NOMO-1 (cell line): ENCODE results near the gene EHBP1.
A peak's percentile ranks its signal among the peaks of the same experiment; 100 is the strongest.

Experiments
- DNase-seq, 2 experiments: peaks; one replicate each; lab custom pipeline; 2025; ENCODE audit not compliant: unreplicated experiment in 2 of 2; lab: John Stamatoyannopoulos, UW

EHBP1 gene

DNA sequence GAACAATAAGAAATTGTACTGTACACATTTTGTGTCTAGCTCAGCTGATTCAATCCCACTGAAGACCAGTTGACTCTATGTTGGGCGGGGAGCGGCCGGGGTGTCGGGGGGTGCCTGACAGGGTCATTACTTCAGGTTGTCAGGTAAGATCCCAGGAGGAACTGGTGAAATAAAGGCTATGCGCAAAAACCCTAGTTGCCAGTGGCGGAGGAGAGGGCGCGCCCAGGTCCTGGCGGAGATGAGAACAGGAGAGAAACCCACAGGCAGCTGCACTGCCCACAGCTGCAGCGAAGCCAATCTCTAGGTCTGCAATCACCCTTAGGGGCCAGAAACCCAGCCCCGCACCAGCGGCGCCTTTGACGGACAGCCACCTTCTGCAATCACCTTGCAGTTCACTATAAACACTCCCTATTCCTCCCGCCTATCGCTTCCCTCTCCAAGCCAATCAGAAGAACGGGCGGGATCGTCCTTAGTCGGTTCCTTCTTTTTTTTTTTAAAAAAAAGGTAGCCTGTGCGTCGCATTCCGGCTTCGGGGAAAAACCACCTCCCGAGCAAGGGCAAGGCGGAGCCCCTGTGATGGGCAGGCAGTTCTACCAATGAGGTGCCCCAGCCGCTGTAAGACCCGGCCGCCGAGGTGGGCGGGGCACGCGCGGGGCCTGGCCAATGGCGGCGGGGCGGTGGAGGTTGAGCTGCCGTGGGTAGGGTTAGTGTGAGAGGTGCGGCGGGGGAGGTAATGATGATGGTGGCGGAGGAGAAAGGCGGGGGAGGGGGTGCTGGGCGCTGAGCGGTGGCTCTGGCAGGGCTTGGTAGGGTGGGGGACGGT is at the start of gene EHBP1:
TSS of gene EHBP1 (plus strand) at position 707 of the 823 bp plus-strand sequence. CDS start 1,479 bp downstream, outside the sequence.
- peak; percentile 99 for DNase-seq

DNA sequence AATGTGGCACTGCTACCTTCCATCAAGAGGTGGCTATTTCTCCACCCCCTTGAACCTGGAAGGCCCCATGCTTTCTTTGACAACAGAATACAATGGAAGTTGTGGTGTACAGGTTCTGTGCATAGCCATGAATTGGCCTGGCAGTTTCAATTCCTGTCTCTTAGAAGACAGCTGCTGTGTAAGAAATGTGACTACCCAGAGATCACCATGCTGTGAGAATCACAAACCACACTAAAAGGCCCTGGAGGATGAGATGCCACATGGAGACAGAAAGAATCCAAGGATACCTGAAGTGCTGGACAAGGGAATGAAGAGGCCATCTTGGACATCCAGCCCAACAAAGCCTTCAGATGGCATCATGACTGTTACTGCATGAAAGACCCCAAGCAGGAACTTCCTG is 47.7 kb upstream of the EHBP1 start:
- DNase-seq = no peak

DNA sequence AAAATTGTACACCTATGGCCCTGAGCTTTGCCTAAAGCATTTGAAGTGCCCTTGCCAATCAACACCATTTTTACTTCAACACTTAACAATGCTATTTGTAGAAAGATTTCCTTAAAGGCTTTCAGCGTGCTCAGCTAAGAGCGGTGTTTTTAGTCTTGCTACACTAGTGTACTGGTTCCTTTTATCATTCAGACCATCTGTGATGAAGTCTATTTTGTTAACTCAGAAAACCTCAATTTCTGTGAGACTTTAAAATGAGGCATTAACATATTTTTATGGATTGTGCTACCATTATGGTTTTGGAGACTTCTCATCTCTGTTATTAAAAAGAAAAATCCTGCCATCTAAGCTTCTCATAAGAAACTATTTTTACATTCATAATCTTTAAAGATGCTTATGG is 46.6 kb upstream of the EHBP1 start:
- DNase-seq = no peak

DNA sequence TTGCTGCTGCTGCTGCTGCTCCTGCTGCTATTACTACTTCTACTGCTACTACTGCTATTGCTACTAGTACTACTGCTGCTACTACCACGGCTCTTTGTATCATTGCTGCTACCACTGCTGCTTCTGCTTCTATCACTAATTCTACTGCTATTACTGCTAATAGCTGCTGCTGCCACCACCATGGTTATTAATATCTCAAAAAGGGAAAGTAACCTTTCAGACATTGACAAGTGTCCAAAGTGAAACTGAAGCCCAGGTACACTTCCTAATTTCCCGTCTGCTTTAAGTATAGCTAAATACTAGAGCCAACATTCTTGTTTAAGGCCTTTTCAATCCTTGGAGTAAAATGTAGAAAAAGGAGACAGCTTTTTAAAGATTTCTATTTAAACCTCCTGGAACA is 45.4 kb upstream of the EHBP1 start:
- peak in 1 of 2 experiments; percentile 26 for DNase-seq

DNA sequence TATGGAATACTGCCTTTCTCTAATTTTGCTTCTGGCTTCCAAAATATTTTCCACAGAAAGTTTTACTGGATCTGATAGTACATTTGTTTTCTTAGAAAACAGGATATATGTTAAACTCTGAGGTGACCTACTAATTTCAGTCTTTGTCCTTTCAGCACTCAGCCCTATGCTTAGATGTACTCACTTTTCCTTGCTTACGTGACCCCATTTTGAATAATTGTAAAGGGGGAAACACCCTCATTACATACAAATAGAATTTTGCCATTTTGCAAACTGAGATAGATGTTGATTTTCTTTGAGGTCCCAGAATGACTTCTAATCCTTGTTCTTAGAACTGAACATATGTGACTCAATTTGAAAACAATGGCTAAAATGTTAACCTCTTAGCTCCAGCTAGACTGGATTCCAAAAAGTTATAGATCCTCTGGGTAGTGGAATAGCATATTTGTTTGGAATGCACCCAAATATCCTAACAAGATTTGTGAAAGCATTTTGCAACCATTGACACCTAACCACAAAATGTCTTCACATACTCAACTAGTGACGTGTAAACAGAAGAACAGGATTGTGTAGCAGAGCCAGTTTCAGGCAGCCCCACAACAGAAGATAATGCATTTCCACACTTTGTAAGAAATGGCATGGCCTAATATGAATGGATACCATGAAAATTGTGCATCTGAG is 44.8 kb upstream of the EHBP1 start:
- no peak for DNase-seq

DNA sequence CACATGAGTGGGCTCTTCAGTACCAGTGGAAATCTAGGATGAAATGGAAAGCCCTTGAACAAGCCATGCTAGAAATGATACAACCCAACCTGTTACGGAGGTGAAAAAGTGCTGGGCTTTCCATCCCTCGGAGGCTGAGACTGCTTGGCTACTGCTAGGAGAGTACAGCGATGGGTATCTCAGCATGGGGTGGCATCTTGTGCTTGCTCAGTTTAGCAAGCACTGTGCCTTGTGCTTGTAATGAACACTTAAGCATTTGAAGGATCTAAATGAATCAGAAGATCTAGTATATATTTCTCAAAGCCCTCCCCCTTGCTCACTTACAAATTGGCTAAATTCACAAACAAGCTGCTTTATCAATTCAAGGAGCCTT is 44.3 kb upstream of the EHBP1 start:
- no peak for DNase-seq

DNA sequence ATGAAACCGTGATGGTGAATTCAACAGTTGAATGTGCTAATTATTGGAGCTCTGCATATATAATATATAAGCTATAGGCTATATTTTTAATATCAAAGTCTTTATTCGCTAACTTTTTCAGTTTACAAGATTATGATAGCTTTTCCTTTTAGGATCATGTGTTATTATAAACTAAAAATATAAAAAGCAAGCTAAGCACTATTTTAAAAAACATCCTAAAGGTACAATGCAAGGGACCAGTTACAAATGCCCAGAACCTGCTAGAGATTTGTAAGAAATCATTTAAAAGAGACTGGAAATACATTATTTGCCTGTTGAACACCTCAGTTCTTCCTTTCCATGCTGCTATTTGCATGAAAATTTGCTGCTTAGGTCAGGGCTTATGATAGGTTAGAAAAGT is 43.4 kb upstream of the EHBP1 start:
- no peak for DNase-seq

DNA sequence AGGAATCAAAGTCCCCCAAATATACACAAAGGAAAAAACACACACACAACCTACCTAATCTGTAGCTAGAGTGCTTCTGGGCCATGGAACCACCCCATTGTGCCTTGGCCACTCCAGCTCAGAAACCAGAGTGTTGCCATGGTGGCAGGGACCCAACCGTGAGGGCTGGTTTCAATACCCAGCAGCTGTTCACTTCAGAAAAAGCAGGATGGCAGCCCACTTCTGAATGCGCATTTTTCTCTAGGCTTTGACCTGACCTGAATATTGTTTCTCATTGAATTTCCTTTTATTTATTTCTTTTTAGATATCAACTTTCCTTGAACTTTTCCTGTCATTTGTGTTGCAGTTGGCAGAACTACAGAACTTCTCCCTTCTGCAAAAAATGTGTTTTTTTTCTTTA is 43.0 kb upstream of the EHBP1 start:
- DNase-seq = no peak

DNA sequence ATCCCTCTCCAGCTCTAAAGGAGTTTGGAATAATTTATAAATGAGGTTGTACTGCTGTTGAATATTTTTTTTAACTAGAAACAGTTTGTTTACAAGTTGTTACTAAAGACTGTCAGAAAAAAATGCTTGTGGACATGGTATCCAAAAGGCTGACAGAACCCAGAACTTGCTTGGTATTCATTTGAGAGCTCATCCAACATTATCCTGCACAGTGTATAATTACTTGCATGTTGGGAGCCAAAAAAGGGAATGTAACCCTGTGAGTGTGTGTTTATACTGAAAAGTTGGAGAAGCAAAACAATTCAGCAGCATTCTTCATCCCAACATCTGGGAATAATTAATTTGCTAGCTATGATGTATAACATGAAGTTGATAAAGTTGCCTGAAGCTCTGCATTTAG is 42.1 kb upstream of the EHBP1 start:
- no peak for DNase-seq

DNA sequence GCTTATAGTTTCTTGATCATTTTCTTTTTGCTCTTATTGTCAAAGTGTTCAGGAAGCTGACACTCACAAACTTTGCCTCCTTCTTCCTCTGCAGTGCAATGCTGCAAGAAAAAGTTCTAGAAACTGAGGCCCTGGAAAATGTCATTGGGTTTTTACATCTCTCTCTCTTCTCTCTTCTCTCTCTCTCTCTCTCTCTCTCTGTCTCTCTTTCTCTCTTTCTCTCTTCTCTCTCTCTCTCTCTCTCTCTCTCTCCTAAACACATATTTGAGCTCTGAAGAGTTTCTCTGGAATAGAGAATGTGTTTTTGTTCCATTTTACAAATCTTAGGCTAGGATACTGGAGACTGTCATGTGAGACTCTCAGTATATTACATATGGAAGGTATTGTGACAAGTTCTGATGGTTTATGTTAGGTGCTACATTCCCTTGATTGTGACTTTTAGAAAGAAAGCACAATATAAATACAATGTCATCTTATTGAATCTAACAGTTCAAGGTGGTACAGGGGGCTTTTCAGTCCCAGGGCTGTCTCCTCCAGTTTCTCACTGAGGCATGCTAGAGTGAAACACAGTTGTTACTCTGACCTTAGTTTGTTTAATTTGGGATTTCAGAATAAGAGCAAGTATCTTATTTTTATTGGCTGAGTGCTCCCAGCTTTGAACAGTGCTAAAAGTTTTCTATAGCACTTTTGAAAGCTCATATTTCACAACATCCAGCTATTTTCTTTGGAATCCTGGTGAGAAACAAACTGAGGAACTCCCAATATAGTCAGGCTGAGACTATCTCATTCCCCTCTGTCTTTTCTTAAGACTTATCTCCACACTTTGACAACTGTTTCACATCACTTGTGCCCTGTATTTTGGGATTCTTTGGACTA is 41.4 kb upstream of the EHBP1 start:
- DNase-seq = no peak

DNA sequence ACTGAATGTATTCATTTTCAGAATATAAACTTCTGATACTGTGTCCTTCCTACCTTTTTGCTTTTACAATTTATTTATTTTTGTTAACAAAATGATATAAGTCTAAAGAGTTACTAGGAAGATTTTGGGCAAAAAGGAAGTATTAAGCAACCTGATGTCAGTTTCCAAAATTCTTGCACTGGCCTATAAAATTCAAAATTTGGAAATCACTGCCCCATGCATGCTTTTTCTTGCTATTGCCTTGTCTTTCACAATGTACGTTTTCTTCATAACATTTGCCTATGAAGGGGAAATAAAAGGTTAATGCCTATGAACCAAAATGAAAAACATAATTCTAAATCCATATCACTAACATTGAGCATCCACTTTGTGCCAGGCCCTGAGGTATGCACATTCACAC is 40.1 kb upstream of the EHBP1 start:
- no peak for DNase-seq

DNA sequence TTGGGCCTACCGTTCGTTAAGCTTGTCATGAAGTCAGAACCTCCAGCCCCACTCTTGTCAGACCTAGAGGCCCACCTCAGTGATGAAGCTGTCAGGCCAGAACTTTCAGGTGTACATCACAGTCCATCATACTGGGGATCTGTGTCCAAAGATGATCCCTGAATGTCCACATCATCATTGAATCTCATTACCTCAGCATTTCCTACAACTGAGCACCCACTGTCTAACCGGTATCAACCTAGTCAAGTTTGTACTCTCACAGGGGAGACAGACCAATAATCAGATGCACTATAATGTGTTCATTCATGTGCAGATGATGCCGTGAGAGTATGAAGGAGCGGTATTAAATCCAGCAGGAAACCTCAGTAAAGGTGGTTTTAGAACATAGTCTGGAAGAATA is 36.3 kb upstream of the EHBP1 start:
- no peak for DNase-seq

DNA sequence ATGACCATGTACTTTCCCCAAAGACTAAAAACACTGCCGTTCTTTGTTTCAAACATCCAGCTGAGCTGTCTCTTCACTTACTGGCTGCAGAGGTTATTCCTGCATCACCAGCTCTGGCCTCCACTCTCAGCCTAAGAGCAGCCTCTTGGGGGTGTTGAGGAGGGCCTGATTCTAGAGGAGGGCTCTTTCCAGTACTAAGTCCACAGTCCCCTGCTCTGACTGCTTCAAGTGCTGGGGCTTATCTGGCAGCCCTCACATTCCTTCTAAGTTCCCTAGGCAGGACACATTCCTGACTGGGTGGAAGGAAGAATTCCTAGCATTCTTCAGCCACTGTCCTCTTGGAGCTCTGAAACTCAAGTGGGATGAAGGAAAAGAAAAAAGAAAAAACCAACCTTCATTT is 32.9 kb upstream of the EHBP1 start:
- DNase-seq = no peak

DNA sequence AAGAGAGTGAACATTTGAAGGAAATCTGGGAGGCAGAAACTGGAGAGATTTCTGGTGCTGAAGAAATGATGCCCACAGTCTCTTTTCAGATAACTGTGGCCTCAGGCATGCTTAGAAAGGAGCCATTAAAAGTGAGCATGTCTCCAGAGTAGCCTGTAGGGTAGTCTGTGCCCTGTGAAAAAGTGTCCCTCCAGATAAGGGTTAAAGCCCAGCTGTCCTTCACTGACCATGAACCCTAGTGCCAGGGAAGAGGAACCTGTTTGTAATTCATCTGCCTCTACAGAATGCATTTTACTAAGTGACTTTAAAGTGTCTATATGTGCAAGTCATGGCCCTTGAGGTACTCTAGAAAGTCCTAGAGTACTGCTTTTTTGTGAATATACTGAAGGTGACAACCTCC is 30.5 kb upstream of the EHBP1 start:
- DNase-seq = no peak

DNA sequence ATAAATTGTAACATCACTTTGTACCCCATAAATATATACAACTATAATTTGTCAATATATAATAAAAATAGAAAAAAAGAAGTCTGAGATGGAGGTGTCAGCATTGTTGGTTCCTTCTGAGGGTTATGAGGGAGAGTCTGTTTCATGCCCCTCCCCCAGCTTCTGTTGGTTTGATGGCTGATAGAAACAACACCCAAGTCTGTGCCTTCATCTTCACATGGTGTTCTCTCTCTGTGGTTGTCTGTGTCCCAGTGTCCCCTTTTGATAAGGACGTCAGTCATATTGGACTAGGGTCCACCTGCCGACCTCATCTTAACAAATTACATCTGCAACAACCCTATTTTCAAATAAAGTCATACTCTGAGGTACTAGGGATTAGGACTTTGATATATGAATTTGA is 20.3 kb upstream of the EHBP1 start:
- no peak for DNase-seq

DNA sequence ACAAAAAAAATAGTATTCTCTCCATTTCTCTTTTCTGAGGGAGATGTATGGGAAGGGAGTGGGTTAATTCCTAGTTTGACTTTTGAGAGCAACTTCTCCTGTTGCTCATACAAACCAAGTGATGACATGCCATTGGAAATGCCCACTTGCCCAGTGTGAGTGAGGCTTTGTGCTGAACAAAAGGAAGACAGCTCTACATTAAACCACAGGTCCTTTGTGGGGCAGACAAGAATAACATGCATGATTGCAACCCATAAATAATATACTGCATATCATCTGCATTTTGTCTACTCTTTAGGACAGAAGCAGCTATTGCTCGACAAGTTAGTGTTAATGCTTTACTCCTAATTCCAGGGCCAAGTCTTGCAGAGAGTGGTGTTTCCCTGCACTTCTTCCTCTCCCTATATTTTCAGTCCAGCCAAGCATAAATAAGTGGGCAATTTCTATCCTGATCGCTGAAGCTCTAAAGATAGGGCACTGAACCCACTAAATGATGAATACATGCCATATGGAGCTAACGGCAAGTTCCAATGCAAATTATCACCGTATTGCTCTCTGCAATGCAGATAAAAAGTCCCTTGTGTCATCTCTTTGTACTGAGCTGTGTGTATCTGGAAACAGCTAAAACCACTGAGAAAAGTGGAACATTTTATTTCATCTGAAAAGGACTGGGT is 19.4 kb upstream of the EHBP1 start:
- no peak for DNase-seq

DNA sequence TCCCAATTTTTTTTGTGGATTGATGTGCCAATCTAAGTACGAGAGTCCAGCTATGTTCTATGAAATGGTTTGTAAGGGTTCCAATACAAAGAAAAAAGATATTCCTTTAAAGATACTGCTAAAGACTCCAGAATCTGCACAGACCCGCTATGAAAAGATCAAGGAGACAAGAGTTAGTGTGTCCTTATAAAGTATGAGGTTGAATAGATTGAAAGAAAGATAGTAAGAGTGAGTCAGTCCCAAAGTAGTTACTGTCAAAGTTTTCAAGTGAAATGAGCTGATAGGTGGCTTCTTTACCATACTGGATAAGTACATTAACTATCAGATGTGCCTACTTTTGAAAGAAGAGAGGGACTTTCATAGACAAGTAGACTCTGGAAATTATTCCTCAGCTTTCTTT is 17.9 kb upstream of the EHBP1 start:
- no peak for DNase-seq

DNA sequence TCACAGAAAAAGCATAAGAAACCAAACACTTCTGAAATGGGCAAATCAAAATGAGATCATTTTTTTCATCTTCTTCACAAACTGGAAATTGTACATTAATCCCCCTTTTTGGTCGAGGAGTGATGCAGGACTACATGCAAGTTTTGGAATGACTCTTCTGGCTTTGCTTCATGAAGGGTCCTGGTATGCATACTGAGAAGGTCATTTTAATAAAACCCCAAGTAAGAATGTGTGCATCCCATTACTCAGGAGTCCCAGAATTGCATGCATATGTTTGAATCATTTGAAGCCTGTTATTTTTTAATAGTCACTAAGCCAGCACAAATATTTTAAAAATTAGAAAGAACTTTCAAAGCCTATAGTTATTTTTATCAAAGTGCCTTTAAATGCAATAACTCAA is 16.7 kb upstream of the EHBP1 start:
- DNase-seq = no peak

DNA sequence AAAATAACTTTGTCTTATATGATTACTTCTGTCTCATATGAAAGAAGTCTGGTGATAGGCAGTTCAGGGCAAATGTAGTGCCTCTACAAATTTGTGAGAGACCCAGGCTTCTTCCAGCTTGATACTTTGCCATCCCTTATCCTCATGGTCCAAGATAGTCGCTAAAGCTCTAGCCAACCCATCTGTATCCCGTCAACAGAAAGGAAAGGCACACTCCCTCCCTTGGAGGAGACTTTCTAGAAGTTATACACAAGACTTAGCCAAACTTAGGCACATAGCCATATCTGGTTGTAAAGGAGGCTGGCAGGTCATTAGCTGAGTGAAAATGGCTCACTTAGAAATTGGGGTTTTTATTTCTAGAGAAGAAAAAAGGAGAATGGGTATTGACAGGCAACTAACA is 14.3 kb upstream of the EHBP1 start:
- DNase-seq = no peak

DNA sequence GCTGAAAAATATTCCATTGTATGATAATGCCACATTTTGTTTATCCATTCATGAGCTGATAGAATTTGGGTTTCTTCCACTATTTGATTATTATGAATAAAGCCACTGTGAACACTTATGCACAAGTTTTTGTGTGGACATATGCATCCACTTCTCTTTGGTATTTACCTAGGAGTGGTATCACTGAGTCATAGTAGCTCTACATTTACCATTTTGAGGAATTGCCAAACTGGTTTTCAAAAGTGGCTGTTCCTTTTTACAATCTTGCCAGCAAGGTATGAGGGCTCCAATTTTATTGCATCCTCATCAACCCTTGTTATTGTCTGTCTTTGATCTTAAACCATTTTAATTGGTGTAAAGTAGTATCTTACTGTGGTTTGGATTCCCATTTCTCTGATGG is 13.3 kb upstream of the EHBP1 start:
- no peak for DNase-seq

DNA sequence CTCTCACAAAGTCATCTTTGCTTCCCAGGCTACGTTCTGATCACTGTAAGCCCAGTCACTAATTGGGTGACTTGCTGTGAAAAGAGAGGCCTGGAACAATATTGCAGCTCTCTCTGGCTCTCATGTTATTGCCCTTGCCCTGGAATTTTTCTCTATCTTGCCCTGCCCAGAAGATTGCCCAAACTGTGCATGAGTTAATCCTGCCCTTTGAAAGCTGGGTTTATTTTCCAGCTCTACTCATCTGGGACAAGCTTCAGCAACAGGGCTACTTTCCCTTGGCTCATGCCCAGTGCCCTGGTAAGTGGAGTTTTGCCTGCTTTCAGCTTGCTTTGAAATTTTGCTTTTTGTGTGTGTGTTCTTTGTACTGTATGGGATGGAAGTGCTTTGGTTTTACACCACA is 6.9 kb upstream of the EHBP1 start:
- no peak for DNase-seq
